Measurements from ENCODE around the gene HOMEZ.

Gene HOMEZ

DNA sequence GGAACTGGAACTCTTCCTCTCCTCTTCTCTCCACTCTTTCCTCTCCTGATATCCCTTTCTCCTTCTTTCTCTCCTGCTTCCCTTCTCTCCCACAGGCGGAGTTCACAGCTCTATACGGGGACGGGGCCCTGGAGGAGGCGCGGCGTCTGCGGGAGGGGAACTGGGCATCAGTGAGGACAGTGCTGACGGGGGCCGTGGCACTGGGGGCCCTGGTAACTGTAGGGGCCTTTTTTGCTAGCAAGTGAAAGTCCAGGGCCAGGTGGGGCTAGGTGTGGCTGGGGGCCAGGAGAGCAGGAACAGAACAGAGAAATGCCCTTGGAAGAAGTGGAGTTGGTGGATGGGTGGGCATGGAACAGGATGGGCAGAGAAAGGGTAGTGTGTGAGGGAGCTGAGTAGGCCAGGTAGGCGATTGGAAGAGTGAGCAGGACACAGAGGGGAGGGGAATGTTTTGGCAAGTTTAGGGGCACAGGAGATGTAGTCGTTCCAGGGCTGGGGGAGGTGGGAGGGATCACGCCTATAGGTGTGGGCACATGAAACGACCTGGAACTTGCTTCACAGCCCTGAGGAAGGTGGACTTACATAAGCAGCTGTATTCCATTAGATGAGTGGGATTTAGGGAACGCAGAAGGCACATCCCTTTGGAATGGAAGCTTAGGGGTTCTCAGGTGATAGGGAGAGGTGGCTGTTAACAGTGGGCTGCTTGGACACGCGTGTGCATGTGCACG is 23.0 kb upstream of the HOMEZ start:
- peak overlapping the region in 14 of 21 experiments; percentile 10 to 95 (median 46) for H3K27ac ChIP-seq
- peak overlapping the region in 3 of 7 experiments; percentile 4 to 69 (median 58) for H3K4me3 ChIP-seq

- Histone ChIP-seq H3K27ac (peak overlapping the region in 18 of 21 experiments; percentile 81 to 95 (median 90)), H3K4me3 (peak overlapping the region; percentile 43 to 69 (median 58))
Observed at GRCh38 chr14:23307687-23308644, 22.0 kb upstream of the HOMEZ start.

DNA sequence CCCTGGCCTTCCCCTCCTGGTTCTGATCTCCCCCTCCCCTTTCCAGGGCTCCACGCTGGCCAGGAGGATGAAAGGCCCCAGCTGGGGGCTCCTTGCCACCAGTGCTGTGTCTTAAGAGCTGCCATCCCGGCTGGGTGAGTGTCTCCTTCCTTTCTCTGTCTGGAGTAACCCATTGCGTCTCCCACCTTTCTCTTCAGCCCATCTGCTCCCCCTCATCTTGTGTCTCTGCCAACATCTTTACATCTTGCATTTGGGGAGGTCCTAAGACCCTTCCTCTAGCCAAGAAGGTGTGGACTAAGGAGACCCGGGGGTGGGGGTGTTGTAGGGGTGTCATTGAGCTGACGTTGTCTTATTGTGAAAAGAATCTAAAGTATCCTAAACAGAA is 21.2 kb upstream of the HOMEZ start:
- Histone ChIP-seq H3K4me3 (peak overlapping the region; percentile 43 to 69 (median 58)), H3K27ac (peak overlapping the region; percentile 69 to 95 (median 89))

DNA sequence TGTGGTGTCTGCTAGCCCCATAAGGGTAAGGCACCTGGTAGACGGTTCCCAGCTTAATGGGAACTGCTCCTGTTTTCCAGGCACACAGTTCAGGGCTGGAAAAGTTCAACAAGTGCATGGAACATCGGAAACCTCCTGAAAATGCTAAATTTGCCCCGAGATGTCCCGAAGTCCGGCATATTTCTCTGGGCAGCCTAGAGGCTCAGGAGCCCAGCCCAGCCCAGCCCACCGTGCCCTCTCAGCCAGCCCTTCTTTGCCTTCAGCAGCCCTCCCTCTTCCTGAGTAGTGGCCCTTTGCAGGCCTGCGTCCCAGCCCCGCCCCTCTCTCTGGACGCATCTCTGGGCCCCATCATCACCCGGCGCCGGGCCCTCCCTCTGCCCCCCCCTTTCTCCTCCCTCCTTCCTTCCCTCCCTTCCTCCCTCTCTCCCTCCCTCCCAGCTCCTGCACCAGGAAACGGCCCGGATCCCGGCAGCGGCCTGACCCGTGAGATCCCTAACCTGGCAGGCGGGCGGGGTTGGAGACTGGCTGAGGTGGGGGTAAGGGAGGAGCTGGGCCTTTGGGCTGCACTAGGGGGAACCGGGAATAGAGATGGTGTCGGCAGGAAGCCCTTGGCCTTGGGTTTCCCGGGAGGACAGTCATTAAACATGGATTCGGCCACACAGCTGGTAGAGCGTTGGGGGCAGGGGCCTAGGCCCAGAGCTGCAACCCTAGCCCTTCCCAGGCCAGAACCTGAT is 20.6 kb upstream of the HOMEZ start, which contains the start of gene BCL2L2:
TSS of gene BCL2L2 (plus strand) at position 422 of the 734 bp plus-strand sequence. CDS start 935 bp downstream, outside the sequence.
- Histone ChIP-seq H3K4me3 (peak within 1 kb of the TSS; percentile 43 to 69 (median 58)), H3K27ac (peak within 1 kb of the TSS; percentile 69 to 95 (median 89))

DNA sequence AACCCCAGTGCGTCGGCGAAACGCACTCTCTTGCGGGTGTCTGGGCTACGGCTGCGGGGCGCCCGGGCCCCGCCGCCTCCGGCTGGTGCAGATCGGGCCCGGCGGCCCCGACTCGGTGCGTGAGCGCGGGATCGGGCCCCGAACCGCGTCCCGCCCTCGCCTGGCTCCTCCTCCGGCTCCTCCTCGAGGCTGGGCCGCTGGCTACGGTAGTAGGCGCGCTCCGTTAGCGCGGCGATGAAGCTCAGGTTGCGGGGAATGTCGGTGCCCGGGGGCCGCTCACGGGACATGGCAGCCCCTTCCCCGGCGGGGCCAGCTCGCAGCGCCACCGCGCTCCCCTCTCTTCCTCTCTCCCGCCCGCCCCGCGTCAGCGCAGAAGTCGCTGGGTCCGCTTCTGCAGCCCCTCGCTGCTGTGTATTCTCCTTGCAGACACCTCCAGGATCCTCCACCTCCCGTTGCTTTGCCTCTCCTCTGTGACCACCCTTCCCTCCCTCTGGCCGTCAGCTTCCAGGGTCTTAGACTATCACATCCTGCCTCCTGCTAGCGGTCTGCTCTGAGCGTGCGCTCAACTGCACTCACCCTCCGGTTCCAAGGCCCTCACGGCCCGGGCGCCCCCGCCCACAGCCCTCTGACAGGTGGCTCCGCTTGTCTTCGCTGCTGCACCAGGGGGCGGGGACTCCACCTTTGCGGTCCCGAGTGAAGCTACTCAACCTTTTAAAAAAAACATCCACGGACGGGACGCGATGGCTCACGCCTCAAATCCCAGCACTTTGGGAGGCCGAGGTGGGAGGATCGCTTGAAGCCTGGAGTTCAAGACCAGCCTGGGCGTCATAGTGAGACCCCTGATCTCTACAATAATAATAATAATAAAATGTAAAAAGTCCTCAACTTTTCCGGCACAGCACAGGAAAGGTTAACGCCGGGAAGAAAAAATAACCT is 16.6 kb upstream of the HOMEZ start, which contains the start of gene PPP1R3E:
TSS of gene PPP1R3E (minus strand) at position 570 of the 936 bp plus-strand sequence. CDS start at position 287, 283 bp downstream.
- Histone ChIP-seq H3K27ac (peak within 1 kb of the TSS; percentile 83 to 99 (median 94)), H3K4me3 (peak within 1 kb of the TSS; percentile 59 to 85 (median 77))

DNA sequence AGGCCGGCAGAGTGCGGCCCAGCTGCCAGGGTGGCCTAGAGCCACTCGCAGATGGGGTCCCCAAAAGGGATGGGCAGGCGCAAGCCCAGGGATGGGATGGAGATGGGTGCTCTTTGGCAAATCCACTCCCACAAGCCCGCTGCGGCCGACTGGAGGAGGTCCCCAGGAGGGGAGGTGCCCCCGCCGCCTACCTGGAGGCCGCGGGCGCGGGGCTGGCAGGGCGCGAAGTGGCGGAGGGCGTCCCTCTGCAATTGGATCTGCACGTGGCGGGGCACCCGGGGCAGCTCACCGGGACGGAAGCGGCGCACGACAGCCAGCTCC is 16.0 kb upstream of the HOMEZ start:
- H3K27ac ChIP-seq, result peak overlapping the region; percentile 83 to 99 (median 94)
- H3K4me3 ChIP-seq, result peak overlapping the region; percentile 59 to 85 (median 77)

DNA sequence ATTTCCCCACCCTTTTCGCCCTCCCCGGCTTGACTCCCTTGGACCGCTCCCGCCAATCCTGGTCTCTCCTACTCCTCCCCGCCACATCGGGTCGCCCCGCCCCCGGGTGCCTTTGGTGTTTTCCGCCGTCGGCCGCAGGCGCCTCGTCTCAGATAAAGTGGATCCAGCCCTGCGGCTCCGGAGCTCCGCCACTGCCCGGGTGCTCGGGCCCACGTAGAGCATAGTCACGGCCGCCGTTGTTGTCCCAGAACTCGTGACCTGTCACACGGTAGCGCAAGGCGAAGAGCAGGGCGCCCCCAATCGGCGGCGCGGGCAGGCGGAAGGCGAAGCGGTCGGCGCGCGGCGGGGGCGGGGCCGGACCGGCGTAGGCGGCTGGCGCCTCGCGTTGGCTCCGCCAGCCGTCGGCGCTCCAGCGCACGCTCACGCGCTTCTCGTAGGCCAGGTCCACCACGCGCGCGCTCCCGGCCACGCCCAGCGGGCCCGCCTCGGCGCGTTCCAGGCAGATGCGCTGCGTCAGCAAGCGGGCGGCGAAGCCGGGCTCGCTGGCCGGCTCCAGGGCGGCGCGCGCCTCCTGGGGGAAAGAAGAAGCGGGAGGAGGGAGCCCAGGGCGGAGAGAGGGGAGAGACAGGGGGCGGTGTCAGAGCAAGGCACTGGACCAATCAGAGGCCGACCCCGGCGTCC is 15.5 kb upstream of the HOMEZ start:
- Histone ChIP-seq H3K27ac (peak overlapping the region; percentile 85 to 99 (median 94)), H3K4me3 (peak overlapping the region; percentile 59 to 85 (median 77))

GRCh38 chr14:23300687-23301223 is 14.8 kb upstream of the HOMEZ start:
- Histone ChIP-seq H3K4me3 (peak overlapping the region; percentile 56 to 85 (median 72)), H3K27ac (peak overlapping the region; percentile 85 to 99 (median 94))

GRCh38 chr14:23299986-23300686 is 14.2 kb upstream of the HOMEZ start:
- H3K4me3 ChIP-seq, result peak overlapping the region; percentile 56 to 85 (median 72)

DNA sequence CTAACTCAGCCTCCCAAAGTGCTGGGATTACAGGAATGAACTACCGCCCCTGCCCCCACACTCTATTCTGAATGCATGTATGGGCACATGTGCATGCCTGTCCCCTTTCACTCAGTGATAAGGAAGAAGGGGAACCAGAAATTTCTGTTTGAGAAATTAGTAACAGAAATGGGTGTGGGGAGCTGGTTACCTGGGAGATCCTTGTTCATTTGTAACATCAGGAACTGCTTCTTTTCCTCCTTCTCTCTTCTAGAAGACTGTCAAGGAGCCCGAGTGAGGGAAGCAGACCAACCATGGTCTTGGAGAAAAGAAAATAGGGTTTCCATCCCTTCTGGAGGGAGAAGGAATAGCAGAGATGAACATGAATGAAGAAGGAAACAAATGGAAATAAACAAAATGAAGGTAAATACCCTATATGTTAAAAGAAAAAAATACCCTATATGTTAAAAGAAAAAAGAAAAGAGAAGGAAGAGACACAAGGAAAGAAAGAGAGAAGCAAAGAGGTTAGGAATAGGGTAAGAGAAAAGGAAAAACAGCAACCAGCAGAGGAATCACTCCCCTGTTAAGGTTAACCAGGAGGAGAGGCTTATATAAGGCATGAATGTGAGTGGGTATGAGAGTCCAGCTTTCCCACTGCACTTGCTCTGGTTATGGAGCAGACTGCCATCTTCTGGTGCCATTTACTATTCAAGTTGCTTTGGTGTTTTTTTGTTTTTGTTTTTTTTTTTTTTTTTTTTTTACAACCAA is 13.5 kb upstream of the HOMEZ start:
- H3K4me3 ChIP-seq, result peak overlapping the region in 1 of 7 experiments; percentile 85
- peak overlapping the region in 20 of 21 experiments; percentile 20 to 99 (median 93) for H3K27ac ChIP-seq

More at GRCh38 chr14:23299986-23300686, 14.2 kb upstream of the HOMEZ start:
- peak overlapping the region; percentile 85 to 99 (median 94) for H3K27ac ChIP-seq

GRCh38 chr14:23297611-23298277 is 11.8 kb upstream of the HOMEZ start:
- Histone ChIP-seq H3K4me3 (no peak overlapping the region), H3K27ac (peak overlapping the region in 15 of 21 experiments; percentile 5 to 98 (median 93))

GRCh38 chr14:23297096-23297495 is 11.2 kb upstream of the HOMEZ start:
- Histone ChIP-seq H3K4me3 (no peak overlapping the region), H3K27ac (peak overlapping the region in 10 of 21 experiments; percentile 5 to 98 (median 94))

DNA sequence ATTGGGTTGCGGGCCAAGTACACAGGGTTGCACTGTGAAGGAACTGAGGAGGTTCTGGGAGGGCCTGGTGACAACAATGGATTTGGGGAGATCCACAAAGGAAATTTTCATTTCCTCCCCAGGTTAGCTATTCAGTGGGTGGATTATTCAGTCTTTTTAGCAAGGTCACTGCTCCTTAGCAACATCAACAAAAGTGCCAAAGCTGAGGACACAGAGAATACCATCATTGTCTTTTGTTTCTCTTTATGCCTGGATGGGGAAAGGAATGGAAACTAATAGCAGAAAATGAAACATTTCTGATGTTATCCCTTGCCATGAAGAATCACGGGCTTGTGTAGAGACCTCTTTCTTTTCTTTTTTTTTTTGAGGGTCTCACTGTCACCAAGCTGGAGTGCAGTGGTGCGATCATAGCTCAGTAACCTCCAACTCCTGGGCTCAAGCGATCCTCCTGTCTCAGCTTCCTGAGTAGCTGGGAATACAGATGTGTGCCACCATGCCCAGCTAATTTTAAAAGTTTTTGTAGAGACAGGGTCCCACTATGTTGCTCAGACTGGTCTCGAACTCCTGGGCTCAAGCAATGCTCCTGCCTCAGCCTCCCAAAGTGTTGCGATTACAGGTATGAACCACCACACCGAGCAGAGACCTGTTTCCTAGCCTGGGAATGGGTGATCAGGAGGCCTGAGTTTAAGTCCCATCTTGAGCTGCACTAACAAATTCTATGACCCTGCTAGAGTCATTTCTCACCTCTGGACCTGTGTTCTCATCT is 10.3 kb upstream of the HOMEZ start:
- no peak overlapping the region for H3K4me3 ChIP-seq
- peak overlapping the region in 2 of 21 experiments; percentile 28 to 94 for H3K27ac ChIP-seq

DNA sequence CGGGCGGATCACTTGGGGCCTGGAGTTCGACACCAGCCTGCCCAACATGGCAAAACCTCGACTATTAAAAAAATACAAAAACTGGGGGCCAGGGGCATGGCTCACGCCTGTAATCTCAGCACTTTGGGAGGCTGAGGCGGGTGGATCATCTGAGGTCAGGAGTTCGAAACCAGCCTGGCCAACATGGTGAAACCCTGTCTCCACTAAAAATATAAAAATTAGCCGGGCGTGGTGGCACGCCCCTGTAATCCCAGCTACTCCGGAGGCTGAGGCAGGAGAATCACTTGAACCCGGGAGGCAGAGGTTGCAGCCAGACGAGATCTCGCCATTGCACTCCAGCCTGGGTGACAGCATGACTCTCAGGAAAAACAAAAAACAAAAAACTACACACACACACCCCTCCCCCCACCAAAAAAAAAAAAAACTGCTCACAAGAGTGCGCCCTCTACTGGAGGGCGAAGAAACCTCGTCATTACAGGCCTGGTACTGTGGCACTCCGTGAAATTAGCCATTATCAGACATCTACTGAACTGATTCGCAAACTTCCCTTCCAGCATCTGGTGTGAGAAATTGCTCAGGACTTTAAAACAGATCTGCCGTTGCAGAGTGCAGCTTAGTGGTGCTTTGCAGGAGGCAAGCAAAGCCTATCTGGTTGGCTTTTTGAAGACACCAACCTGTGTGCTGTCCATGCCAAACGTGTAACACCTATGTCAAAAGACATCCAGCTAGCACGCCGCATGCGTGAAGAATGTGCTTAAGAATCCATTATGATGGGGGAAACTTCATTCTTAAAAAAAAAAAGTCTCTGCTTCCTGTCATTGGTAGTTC is 9.0 kb upstream of the HOMEZ start:
- H3K4me3 ChIP-seq, result no peak overlapping the region
- H3K27ac ChIP-seq, result no peak overlapping the region
